T47D (cell line): ENCODE measurements around the gene CCDC167.
"Not testable (repeated sequence)": the region's sequence is repeated elsewhere in the genome, so short reads cannot be mapped to it uniquely, and the experiment has no call there.

ENCODE experiments used
- DNase-seq, 2 experiments: peaks; one replicate each; pipeline versions ENCODE4 v3.0.0 to v3.0.0-alpha.2; 2011 to 2012; ENCODE audit warnings: low read depth in 1 of 2, low spot score in 1 of 2
- JUND ChIP-seq: IDR thresholded peaks from 2 replicates; pipeline ENCODE4 v1.6.1; 2012; ENCODE audit warnings: low read depth
- in situ Hi-C: cut with HindIII; loops from 2 replicates; pipeline ENCODE4 v1.10.0; 2016; ENCODE audit warnings: low sequenced_read_pairs, low pct_unique_long_range_greater_than_20kb

Gene CCDC167

DNA sequence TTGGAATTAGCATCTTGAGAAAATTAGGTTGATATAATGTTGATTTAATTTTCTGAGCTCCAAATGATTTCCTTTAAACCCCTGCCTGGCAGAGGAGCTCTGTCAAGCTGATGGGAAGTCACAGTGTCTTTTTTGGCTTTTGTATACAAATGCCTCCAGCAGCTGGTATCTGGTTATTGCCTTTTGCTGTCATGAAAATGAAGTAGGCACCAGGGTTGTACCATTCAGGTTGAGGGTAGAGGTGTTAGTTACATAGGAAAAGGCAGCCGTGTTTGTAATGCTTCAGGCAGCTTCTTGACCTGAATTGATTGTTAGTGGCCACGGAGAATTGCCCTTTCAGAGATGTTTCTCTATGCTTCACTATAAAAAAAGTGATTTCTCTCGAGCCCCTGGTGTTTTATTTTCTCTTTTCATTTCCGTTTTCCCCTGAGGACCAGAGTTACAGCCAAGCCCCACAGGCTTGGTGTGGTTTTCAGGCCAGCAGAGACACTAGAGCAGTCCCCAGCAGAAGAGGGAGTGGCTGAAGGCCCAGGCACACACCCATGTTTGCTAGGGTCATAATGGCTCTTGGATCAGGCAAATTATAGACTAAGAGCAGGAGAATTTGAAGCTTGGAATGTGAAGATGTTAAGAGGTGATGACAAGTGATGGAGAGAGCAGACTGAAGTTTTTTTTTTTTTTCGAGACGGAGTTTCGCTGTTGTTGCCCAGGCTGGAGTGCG is 45.1 kb downstream of the CCDC167 start:
- no peak for TF ChIP-seq JUND
- in situ Hi-C loops = no loop called here
- no peak for DNase-seq

DNA sequence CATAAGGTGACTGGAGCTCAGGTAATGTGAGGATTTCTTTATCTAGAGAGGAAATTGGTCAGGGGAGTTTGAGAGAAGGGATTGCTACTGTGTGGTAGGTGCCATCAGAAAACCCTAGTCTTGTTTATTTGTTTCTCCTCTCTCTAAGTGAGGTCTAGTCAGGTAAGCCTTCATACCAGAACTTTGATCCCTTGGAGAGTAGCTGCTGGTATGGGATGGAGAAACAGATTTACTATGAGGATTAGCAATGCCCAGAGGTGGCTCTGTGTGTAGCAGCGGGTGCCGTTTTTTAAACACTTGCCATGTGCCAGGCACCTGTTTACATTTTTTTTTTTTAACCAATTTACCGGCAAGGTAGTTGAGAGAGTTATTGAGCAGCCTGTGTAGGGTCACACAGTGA is 47.2 kb downstream of the CCDC167 start:
- TF ChIP-seq JUND = no peak
- no peak for DNase-seq
- in situ Hi-C loops = no loop called here

DNA sequence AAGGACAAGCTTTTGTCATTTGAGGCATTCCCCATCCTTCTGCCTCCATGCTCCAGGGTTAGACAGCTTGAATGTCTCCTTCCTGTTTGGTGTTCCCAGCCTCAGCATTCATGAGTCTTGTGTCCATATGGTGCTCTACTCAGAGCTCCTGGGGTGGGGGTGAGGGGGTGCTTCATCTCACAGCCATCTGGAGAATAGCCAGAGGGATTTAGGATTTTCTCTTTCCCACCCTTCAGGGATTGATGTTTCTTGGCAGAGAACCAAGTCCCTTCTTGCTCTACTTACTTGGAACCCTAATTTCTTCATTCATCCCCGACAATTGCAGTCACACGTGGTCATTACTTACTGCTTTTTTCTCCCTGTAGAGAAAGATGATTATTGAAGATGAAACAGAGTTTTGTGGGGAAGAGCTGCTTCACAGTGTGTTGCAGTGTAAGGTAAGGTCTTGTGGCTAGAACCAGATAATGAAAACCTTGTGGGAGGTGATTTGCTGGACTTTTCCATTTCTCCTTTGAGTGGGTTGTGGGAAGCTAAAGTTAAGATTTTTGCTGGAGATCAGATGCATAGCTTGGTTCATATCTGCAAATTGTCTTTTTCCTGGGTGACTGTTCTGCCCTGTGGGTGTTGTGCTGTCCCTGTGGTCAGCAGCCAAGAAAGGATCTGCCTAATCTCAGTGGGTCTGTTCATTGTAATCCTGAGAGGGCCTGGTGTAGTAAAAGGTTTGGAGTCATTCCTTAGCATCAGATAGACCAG is 48.1 kb downstream of the CCDC167 start:
- in situ Hi-C loops = no loop called here
- DNase-seq = no peak
- TF ChIP-seq JUND = no peak

DNA sequence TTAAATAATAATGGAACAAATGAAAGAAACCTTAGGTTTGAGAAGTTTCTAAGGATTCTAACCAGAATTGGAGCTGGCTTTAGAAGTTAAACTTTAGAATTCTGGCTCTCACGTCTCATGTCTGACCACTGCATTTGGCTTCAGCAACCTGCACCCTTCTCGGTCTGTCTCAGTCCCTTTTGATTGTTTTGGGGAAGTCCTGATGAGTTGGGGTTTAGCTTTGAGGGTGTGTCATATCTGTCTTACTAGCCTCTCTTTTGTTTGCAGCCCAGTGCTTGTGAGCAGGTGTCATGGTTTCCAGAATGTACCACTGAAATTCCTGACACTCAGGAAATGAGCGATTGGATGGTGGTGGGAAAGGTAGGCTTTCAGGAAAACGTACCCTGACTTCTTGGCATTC is 49.7 kb downstream of the CCDC167 start:
- TF ChIP-seq JUND = no peak

DNA sequence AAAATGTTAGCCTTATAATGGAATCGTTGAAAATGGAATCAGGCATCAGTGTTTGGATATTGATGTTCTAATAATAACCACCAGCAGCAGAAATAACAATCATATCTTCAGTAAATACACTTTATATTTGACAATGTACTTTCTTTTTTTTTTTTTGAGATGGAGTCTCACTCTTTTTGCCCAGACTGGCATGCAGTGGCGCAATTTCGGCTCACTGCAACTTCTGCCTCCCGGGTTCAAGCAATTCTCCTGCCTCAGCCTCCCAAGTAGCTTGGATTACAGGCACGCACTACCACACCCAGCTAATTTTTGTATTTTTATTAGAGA is 56.5 kb downstream of the CCDC167 start:
- in situ Hi-C loops, DNase-seq: not testable (repeated sequence)

More for the DNA sequence above, 49.7 kb downstream of the CCDC167 start:
- no peak for DNase-seq
- in situ Hi-C loops = no loop called here

- in situ Hi-C loops = no loop called here
- no peak for DNase-seq
- TF ChIP-seq JUND = no peak
Measured at GRCh38 chr6:37442416-37443215, 57.1 kb downstream of the CCDC167 start.

- no peak for TF ChIP-seq JUND
- no peak for DNase-seq
- in situ Hi-C loops = no loop called here
Measured at GRCh38 chr6:37441651-37442050, 58.0 kb downstream of the CCDC167 start.

DNA sequence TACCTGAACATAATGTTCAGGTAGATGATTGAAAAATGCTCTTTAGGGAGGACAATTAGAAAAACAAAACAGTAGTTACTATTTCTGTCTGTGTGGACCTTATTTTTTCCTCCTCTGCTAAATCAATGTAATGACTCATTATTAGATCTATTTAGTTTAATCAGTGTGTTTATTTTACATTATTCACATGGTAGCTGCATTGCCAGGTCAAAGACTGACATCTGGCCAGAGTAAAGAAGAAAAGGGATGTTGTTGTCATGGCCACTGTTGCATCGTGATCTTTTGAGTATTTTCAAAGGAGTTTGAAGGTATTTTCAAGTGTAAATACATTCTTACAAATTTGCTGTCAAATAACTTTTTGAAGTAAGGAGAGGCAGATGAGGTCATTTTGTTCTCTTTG is 60.8 kb downstream of the CCDC167 start:
- in situ Hi-C loops = no loop called here
- DNase-seq = no peak
- TF ChIP-seq JUND = no peak

DNA sequence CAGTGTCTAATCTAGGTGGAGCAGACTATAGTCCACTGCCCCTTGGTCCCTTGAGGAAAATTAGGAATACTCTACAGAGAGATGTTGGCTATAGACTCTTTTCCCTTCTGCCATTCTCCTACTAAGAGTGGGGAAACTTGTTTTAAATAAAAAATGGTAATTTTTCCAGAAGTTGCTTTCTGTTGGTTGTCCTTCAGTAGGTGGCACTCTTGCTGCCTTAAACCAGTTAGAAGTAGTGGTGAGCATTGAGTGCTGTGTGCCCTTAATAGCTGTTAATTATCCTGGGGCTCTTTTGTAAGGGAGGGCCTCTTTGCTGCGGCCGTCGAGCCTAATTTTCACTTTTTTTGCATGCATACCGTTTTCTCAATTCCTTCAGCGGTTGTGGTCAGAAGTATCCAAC is 63.9 kb downstream of the CCDC167 start:
- TF ChIP-seq JUND = no peak
- no peak for DNase-seq
- in situ Hi-C loops = no loop called here

DNA sequence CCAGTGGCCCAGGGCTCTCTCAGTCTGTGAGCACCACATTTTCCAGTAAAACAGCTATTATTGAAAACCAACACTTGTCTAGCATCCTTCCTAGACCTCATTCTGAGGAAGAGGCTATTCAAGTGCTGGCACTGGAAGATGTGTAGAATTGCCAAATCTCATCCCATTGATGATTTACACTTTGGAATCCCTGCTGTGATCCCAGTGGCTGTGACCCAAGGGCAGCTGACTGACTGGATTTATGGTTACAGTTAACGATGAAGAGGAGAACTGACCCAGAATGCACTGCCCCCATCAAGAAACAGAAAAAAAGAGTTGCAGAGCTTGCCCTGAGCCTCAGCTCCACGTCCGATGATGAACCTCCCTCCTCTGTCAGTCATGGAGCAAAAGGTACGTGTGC is 64.3 kb downstream of the CCDC167 start:
- no peak for DNase-seq
- TF ChIP-seq JUND = no peak
- in situ Hi-C loops = no loop called here

GRCh38 chr6:37433657-37434271 is 65.9 kb downstream of the CCDC167 start:
- peak in 1 of 2 experiments; percentile 13 for DNase-seq
- in situ Hi-C loops = no loop called here
- no peak for TF ChIP-seq JUND
